HG03575 (cell line): ENCODE results near the gene AUTS2.
"Not testable (repeated sequence)": the region's sequence is repeated elsewhere in the genome, so short reads cannot be mapped to it uniquely, and the experiment has no call there.

Experiments used
- ATAC-seq: cut with Tn5 transposase; IDR thresholded peaks from one replicate; pipeline ENCODE4 v1.9.1; 2021; ENCODE audit not compliant: unreplicated experiment, insufficient number of reproducible peaks, low FRiP score; ENCODE audit errors: extremely low read depth

AUTS2 gene

GRCh38 chr7:70239918-70240317, 641.6 kb downstream of the AUTS2 start:
- ATAC-seq: no peak

GRCh38 chr7:70240873-70241272, 642.6 kb downstream of the AUTS2 start:
- ATAC-seq: no peak

- no peak for ATAC-seq
Observed at GRCh38 chr7:70241536-70242175, 643.4 kb downstream of the AUTS2 start.

GRCh38 chr7:70242826-70243225, 644.6 kb downstream of the AUTS2 start:
- no peak for ATAC-seq

- ATAC-seq: no peak
Observed at GRCh38 chr7:70243443-70243842, 645.2 kb downstream of the AUTS2 start.

GRCh38 chr7:70257921-70258320, 659.6 kb downstream of the AUTS2 start:
- ATAC-seq: no peak

- no peak for ATAC-seq
Observed at GRCh38 chr7:70259502-70259901, 661.2 kb downstream of the AUTS2 start.

- ATAC-seq: no peak
Observed at GRCh38 chr7:70263471-70264255, 665.4 kb downstream of the AUTS2 start.

- ATAC-seq: no peak
Observed at GRCh38 chr7:70266186-70266585, 667.9 kb downstream of the AUTS2 start.

GRCh38 chr7:70267381-70268120, 669.3 kb downstream of the AUTS2 start:
- no peak for ATAC-seq

GRCh38 chr7:70268179-70268578, 669.9 kb downstream of the AUTS2 start:
- no peak for ATAC-seq

GRCh38 chr7:70270149-70270548, 671.9 kb downstream of the AUTS2 start:
- no peak for ATAC-seq

GRCh38 chr7:70271617-70272081, 673.4 kb downstream of the AUTS2 start:
- ATAC-seq: no peak

GRCh38 chr7:70275570-70275969, 677.3 kb downstream of the AUTS2 start:
- ATAC-seq: not testable (repeated sequence)

- no peak for ATAC-seq
Observed at GRCh38 chr7:70285187-70285586, 686.9 kb downstream of the AUTS2 start.

GRCh38 chr7:70285854-70286253, 687.6 kb downstream of the AUTS2 start:
- ATAC-seq: no peak

GRCh38 chr7:70288781-70289456, 690.6 kb downstream of the AUTS2 start:
- no peak for ATAC-seq

GRCh38 chr7:70292716-70293115, 694.4 kb downstream of the AUTS2 start:
- ATAC-seq: no peak

GRCh38 chr7:70294211-70294911, 696.1 kb downstream of the AUTS2 start:
- no peak for ATAC-seq
